Mesenchymal stem cell (in vitro differentiated cells and primary cell): ENCODE data around the gene NUDT9.
"Not testable (repeated sequence)": the region's sequence is repeated elsewhere in the genome, so short reads cannot be mapped to it uniquely, and the experiment has no call there.

ENCODE experiments used
- DNase-seq: peaks from one replicate; pipeline ENCODE4 v3.0.0-alpha.2; 2013
- H2AFZ ChIP-seq: one replicate; pipeline ENCODE4 v1.6.1; 2013; ENCODE audit warnings: low read depth, mild to moderate bottlenecking, control low read depth, inconsistent platforms, low read length, moderate library complexity
- H2AK5ac ChIP-seq: 2 replicates; pipeline ENCODE4 v1.6.1; 2013; ENCODE audit warnings: low read length, moderate library complexity, mild to moderate bottlenecking, inconsistent platforms; ENCODE audit not compliant: severe bottlenecking
- H2BK120ac ChIP-seq: one replicate; pipeline ENCODE4 v1.6.1; 2013; ENCODE audit warnings: low read depth, mild to moderate bottlenecking, inconsistent platforms, low read length, moderate library complexity
- H2BK12ac ChIP-seq, 2 experiments: one replicate each; pipeline ENCODE4 v1.6.1; 2013; ENCODE audit warnings: inconsistent platforms in 2 of 2, low read length in 2 of 2, mild to moderate bottlenecking in 2 of 2, moderate library complexity in 2 of 2, control low read depth in 1 of 2
- H2BK15ac ChIP-seq: one replicate; pipeline ENCODE4 v1.6.1; 2013; ENCODE audit warnings: mild to moderate bottlenecking, low read depth, inconsistent platforms; ENCODE audit not compliant: poor library complexity, severe bottlenecking
- H2BK5ac ChIP-seq: 2 replicates; pipeline ENCODE4 v1.6.1; 2013; ENCODE audit warnings: low read depth, mild to moderate bottlenecking, low read length, control low read depth, inconsistent platforms; ENCODE audit not compliant: poor library complexity, severe bottlenecking
- H3K14ac ChIP-seq, 2 experiments: one replicate each; pipeline ENCODE4 v1.6.1; 2013; ENCODE audit warnings: inconsistent platforms in 2 of 2, low read length in 2 of 2, control low read depth in 1 of 2, mild to moderate bottlenecking in 1 of 2, moderate library complexity in 1 of 2
- H3K18ac ChIP-seq, 2 experiments: one replicate each; pipeline ENCODE4 v1.6.1; 2013; ENCODE audit warnings: inconsistent platforms in 2 of 2, low read length in 2 of 2, control low read depth in 1 of 2, low read depth in 1 of 2, mild to moderate bottlenecking in 1 of 2
- H3K23ac ChIP-seq, 2 experiments: one replicate each; pipeline ENCODE4 v1.6.1; 2013; ENCODE audit warnings: inconsistent platforms in 2 of 2, low read length in 2 of 2, mild to moderate bottlenecking in 2 of 2, moderate library complexity in 2 of 2, control low read depth in 1 of 2
- H3K27ac ChIP-seq: 2 replicates; pipeline ENCODE4 v1.5.1; 2013; ENCODE audit warnings: mild to moderate bottlenecking, moderate library complexity, low read length, control low read depth, inconsistent platforms; ENCODE audit not compliant: poor library complexity, severe bottlenecking
- H3K27me3 ChIP-seq, 2 experiments: 2 replicates each; pipeline versions ENCODE4 v1.6.1 to v1.7.0; 2013; ENCODE audit warnings: low read length in 2 of 2, mild to moderate bottlenecking in 2 of 2, moderate library complexity in 2 of 2, control low read depth in 1 of 2, inconsistent platforms in 1 of 2; ENCODE audit not compliant: control insufficient read depth in 1 of 2, insufficient read depth in 1 of 2
- H3K36me3 ChIP-seq, 2 experiments: 2 replicates each; pipeline versions ENCODE4 v1.6.1 to v1.7.0; 2013; ENCODE audit warnings: low read length in 2 of 2, control low read depth in 1 of 2, inconsistent platforms in 1 of 2, low read depth in 1 of 2, mild to moderate bottlenecking in 1 of 2; ENCODE audit not compliant: insufficient read depth in 2 of 2, control insufficient read depth in 1 of 2
- H3K4ac ChIP-seq, 2 experiments: one replicate each; pipeline ENCODE4 v1.6.1; 2013; ENCODE audit warnings: inconsistent platforms in 2 of 2, low read length in 2 of 2, mild to moderate bottlenecking in 2 of 2, moderate library complexity in 2 of 2, control low read depth in 1 of 2, low read depth in 1 of 2
- H3K4me1 ChIP-seq: 2 replicates; pipeline ENCODE4 v1.6.1; 2013; ENCODE audit warnings: low read depth, low read length, control low read depth; ENCODE audit not compliant: control insufficient read depth, insufficient read depth
- H3K4me2 ChIP-seq: 2 replicates; pipeline ENCODE4 v1.6.1; 2013; ENCODE audit warnings: low read length, mild to moderate bottlenecking, inconsistent platforms; ENCODE audit not compliant: poor library complexity, severe bottlenecking
- H3K4me3 ChIP-seq, 2 experiments: 2 replicates each; pipeline versions ENCODE4 v1.5.1 to v1.7.0; 2013; ENCODE audit warnings: low read length in 2 of 2, mild to moderate bottlenecking in 2 of 2, control low read depth in 1 of 2, low read depth in 1 of 2; ENCODE audit not compliant: insufficient read depth in 1 of 2
- H3K79me1 ChIP-seq: replicated peaks from 2 replicates; pipeline ENCODE4 v1.6.1; 2013; ENCODE audit warnings: mild to moderate bottlenecking, control low read depth, low read length, inconsistent platforms; ENCODE audit not compliant: poor library complexity, severe bottlenecking
- H3K9ac ChIP-seq: 2 replicates; pipeline ENCODE4 v1.7.0; 2013; ENCODE audit warnings: mild to moderate bottlenecking, low read length, moderate library complexity
- H3K9me3 ChIP-seq: 2 replicates; pipeline ENCODE4 v1.7.0; 2013; ENCODE audit warnings: mild to moderate bottlenecking, low read length; ENCODE audit not compliant: control insufficient read depth
- H4K8ac ChIP-seq: one replicate; pipeline ENCODE4 v1.6.1; 2013; ENCODE audit warnings: inconsistent platforms, mild to moderate bottlenecking, low read length, moderate library complexity
- H4K91ac ChIP-seq: one replicate; pipeline ENCODE4 v1.6.1; 2013; ENCODE audit warnings: mild to moderate bottlenecking, low read length, inconsistent platforms
- WGBS: methylation state at CpG from one replicate; pipeline ENCODE4 v1.1.7; 2013; ENCODE audit warnings: mixed read lengths; 5-methylcytosine and 5-hydroxymethylcytosine counted together

Gene NUDT9

GRCh38 chr4:87419578-87420249 lies 2.7 kb upstream of the NUDT9 start:
- WGBS, result 27% methylated on average over 4 of the region's 5 CpGs
- no peak overlapping the region for H2BK120ac ChIP-seq

GRCh38 chr4:87420276-87420830 lies 2.0 kb upstream of the NUDT9 start:
- Histone ChIP-seq H3K9me3 (peaks cover 3% of the 10 kb centered on the region), H3K27ac (no peak overlapping the region), H3K4me2 (no peak overlapping the region), H2AK5ac (no peak overlapping the region), H3K36me3 (no peaks in the 10 kb centered on the region), H3K27me3 (no peaks in the 10 kb centered on the region), H3K4me1 (peaks cover 13% of the 10 kb centered on the region), H3K4ac (no peak overlapping the region), H2BK120ac (no peak overlapping the region), H3K4me3 (no peak overlapping the region), H3K9ac (no peak overlapping the region), H3K18ac (no peak overlapping the region), H2BK5ac (no peak overlapping the region), H2BK12ac (no peak overlapping the region), H3K14ac (no peak overlapping the region), H2AFZ (no peak overlapping the region), H4K91ac (no peak overlapping the region), H3K79me1 (peaks cover 3% of the 10 kb centered on the region), H4K8ac (no peak overlapping the region), H2BK15ac (no peak overlapping the region), H3K23ac (no peak overlapping the region)
- WGBS, result 92% methylated on average over 4 of the region's 4 CpGs
- no peak for DNase-seq

More at GRCh38 chr4:87419578-87420249, 2.7 kb upstream of the NUDT9 start:
- H3K4ac ChIP-seq, result no peak overlapping the region
- H2AK5ac ChIP-seq, result no peak overlapping the region
- no peak overlapping the region for H3K4me2 ChIP-seq
- H2BK12ac ChIP-seq, result peak overlapping the region in 1 of 2 experiments; percentile 61
- no peak overlapping the region for H4K8ac ChIP-seq
- H3K27me3 ChIP-seq, result no peaks in the 10 kb centered on the region
- H3K18ac ChIP-seq, result no peak overlapping the region
- H3K4me3 ChIP-seq, result no peak overlapping the region
- peak; percentile 60 for DNase-seq
- no peak overlapping the region for H2BK5ac ChIP-seq
- peaks cover 3% of the 10 kb centered on the region for H3K9me3 ChIP-seq
- no peak overlapping the region for H3K27ac ChIP-seq
- H3K36me3 ChIP-seq, result no peaks in the 10 kb centered on the region
- no peak overlapping the region for H2AFZ ChIP-seq
- peaks cover 8% of the 10 kb centered on the region for H3K4me1 ChIP-seq
- H3K14ac ChIP-seq, result no peak overlapping the region
- H3K9ac ChIP-seq, result no peak overlapping the region
- H3K79me1 ChIP-seq, result peaks cover 2% of the 10 kb centered on the region
- no peak overlapping the region for H3K23ac ChIP-seq
- no peak overlapping the region for H2BK15ac ChIP-seq
- no peak overlapping the region for H4K91ac ChIP-seq

GRCh38 chr4:87423317-87424098 lies 1.1 kb downstream of the NUDT9 start:
- H2BK120ac ChIP-seq, result no peak overlapping the region
- H3K9me3 ChIP-seq, result no peaks in the 10 kb centered on the region
- no peaks in the 10 kb centered on the region for H3K27me3 ChIP-seq
- no peak overlapping the region for H3K23ac ChIP-seq
- peaks cover 3% of the 10 kb centered on the region for H3K79me1 ChIP-seq
- no peak overlapping the region for H4K91ac ChIP-seq
- no peak overlapping the region for H2BK5ac ChIP-seq
- H2AK5ac ChIP-seq, result no peak overlapping the region
- H2BK12ac ChIP-seq, result no peak overlapping the region
- no peak overlapping the region for H3K18ac ChIP-seq
- H4K8ac ChIP-seq, result peak overlapping the region; percentile 4
- peaks cover 13% of the 10 kb centered on the region for H3K4me1 ChIP-seq
- no peak overlapping the region for H3K4ac ChIP-seq
- H2BK15ac ChIP-seq, result no peak overlapping the region
- H2AFZ ChIP-seq, result no peak overlapping the region
- H3K36me3 ChIP-seq, result no peaks in the 10 kb centered on the region
- H3K4me2 ChIP-seq, result no peak overlapping the region
- H3K9ac ChIP-seq, result peak overlapping the region; percentile 97
- peak; percentile 30 for DNase-seq
- H3K14ac ChIP-seq, result no peak overlapping the region
- 70% methylated on average over 2 of the region's 3 CpGs for WGBS
- no peak overlapping the region for H3K27ac ChIP-seq
- peak overlapping the region in 1 of 2 experiments; percentile 91 for H3K4me3 ChIP-seq

- H3K9me3 ChIP-seq, H3K27ac ChIP-seq, H3K27me3 ChIP-seq, H3K18ac ChIP-seq, H2BK12ac ChIP-seq, H2BK15ac ChIP-seq, H2AK5ac ChIP-seq, H4K91ac ChIP-seq, H2BK120ac ChIP-seq, H2AFZ ChIP-seq, H3K14ac ChIP-seq, H2BK5ac ChIP-seq, H3K23ac ChIP-seq, H3K36me3 ChIP-seq, H3K4ac ChIP-seq, H3K79me1 ChIP-seq, H3K4me2 ChIP-seq, H4K8ac ChIP-seq: not testable (repeated sequence)
- peak; percentile 20 for DNase-seq
- Histone ChIP-seq H3K4me1 (peaks cover 14% of the 10 kb centered on the region), H3K9ac (peak overlapping the region; percentile 97), H3K4me3 (peak overlapping the region in 1 of 2 experiments; percentile 91)
- 93% methylated on average over 9 of the region's 22 CpGs for WGBS
These were observed 1.7 kb downstream of the NUDT9 start for GRCh38 chr4:87424099-87424543.
